Ovary (tissue), 3 donors: ENCODE results near the gene PHPT1.

Experiments used
- CTCF ChIP-seq, 3 donors: fragments of 450-650 bp in 2 of 3; fragments of 200-600 bp in 1 of 3; IDR thresholded peaks; one replicate each; pipeline versions ENCODE4 v1.5.1 to v1.8.0; 2016 to 2022; ENCODE audit warnings: antibody characterized with exemption in 3 of 3, mild to moderate bottlenecking in 1 of 3
- EP300 ChIP-seq: sonication (generic); formaldehyde crosslinking; IDR thresholded peaks from one replicate; pipeline ENCODE4 v1.6.1; 2017; ENCODE audit warnings: antibody characterized with exemption
- POLR2A ChIP-seq: fragments of 450-650 bp; IDR thresholded peaks from one replicate; pipeline ENCODE4 v1.6.1; 2017; ENCODE audit warnings: antibody characterized with exemption, mild to moderate bottlenecking, moderate library complexity
- donor health status: DM: no; HTN: no; CAD: no.

DNA sequence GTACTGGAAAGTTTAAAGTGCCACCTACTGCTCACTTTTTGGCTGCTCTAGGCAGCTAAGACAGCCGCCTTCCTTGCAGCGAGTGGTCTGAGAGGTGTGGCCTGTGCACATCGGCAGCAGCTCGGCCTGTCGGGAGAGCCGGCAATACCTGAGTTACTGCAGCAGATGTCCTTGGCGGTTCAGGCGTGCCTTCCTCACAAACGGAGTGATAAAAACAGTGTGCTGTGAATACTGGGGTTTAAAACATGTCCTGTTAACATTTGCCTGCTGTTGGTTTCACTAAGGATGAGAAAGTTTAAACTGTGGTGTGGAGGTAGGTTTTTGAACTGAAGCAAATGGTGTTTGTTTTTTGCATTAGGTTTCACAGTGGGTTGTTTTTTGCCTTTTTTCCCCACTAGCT, 50.0 kb downstream of the PHPT1 start:
- TF ChIP-seq EP300 (no peak), CTCF (IDR thresholded peaks at IDR 0.05) (no peak), POLR2A (no peak)
